Hepatocyte (in vitro differentiated cells): Measurements from ENCODE around the gene UTS2B. TPM values are rescaled to one million over a fixed set of nuclear protein-coding genes. Genes with fewer than 3 reads are reported as not detected.

ENCODE experiments used
- DNase-seq: peaks from one replicate; pipeline ENCODE4 v3.0.0-alpha.2; 2016; ENCODE audit warnings: low spot score
- H2AFZ ChIP-seq: fragments of 200-600 bp; sonication (generic); 2 replicates; pipeline ENCODE4 v1.6.0; 2016; ENCODE audit warnings: antibody characterized with exemption, mild to moderate bottlenecking
- H3K27ac ChIP-seq: fragments of 200-600 bp; sonication (generic); 2 replicates; pipeline ENCODE4 v1.5.1; 2016; ENCODE audit warnings: mild to moderate bottlenecking
- H3K27me3 ChIP-seq: fragments of 200-600 bp; sonication (generic); 2 replicates; pipeline ENCODE4 v1.6.1; 2016
- H3K36me3 ChIP-seq: fragments of 200-600 bp; sonication (generic); replicated peaks from 2 replicates; pipeline ENCODE4 v1.5.1; 2016; ENCODE audit warnings: low read depth; ENCODE audit not compliant: insufficient read depth
- H3K4me1 ChIP-seq: fragments of 200-600 bp; sonication (generic); 2 replicates; pipeline ENCODE4 v1.5.1; 2016; ENCODE audit warnings: mild to moderate bottlenecking, moderate library complexity; ENCODE audit not compliant: insufficient read depth
- H3K4me2 ChIP-seq: fragments of 200-600 bp; sonication (generic); 2 replicates; pipeline ENCODE4 v1.6.0; 2016
- H3K4me3 ChIP-seq: fragments of 200-600 bp; sonication (generic); 2 replicates; pipeline ENCODE4 v1.5.1; 2016; ENCODE audit warnings: mild to moderate bottlenecking
- H3K79me2 ChIP-seq: fragments of 200-600 bp; sonication (generic); 2 replicates; pipeline ENCODE4 v1.6.0; 2017; ENCODE audit warnings: mild to moderate bottlenecking
- H3K9me2 ChIP-seq: fragments of 200-600 bp; sonication (generic); replicated peaks from 2 replicates; pipeline ENCODE4 v1.6.0; 2017; ENCODE audit warnings: mild to moderate bottlenecking; ENCODE audit not compliant: insufficient read depth
- H3K9me3 ChIP-seq: fragments of 200-600 bp; sonication (generic); 2 replicates; pipeline ENCODE4 v1.5.1; 2016; ENCODE audit warnings: low read depth, mild to moderate bottlenecking
- H4K20me1 ChIP-seq: fragments of 200-600 bp; sonication (generic); 2 replicates; pipeline ENCODE4 v1.6.0; 2016; ENCODE audit warnings: mild to moderate bottlenecking; ENCODE audit not compliant: insufficient read depth, poor library complexity, severe bottlenecking
- CTCF ChIP-seq: fragments of 200-600 bp; sonication (generic); IDR thresholded peaks from 2 replicates; pipeline ENCODE4 v1.5.1; 2016; ENCODE audit warnings: antibody characterized with exemption, mild to moderate bottlenecking; ENCODE audit not compliant: poor library complexity
- EZH2 ChIP-seq: fragments of 200-600 bp; sonication (generic); IDR thresholded peaks from 2 replicates; pipeline ENCODE4 v1.6.1; 2016; ENCODE audit warnings: antibody characterized with exemption, mild to moderate bottlenecking, borderline replicate concordance
- EZH2phosphoT487 ChIP-seq: fragments of 200-600 bp; sonication (generic); IDR thresholded peaks from one replicate; pipeline ENCODE4 v1.6.1; 2018; ENCODE audit warnings: antibody characterized with exemption, mild to moderate bottlenecking, low read depth, moderate library complexity; ENCODE audit not compliant: unreplicated experiment, severe bottlenecking
- WGBS: methylation state at CpG from one replicate; pipeline ENCODE4 v1.1.6; 2016; ENCODE audit warnings: low lambda C conversion rate; ENCODE audit errors: missing lambda C conversion rate; 5-methylcytosine and 5-hydroxymethylcytosine counted together
- polyA plus RNA-seq: library from polyadenylated mRNA; unstranded; fragments of >200 nt; fragmentation: Nextera tagmentation; extraction: Ambion mirVana; gene quantifications from 2 replicates; pipeline ENCODE4 v1.2.1, GENCODE V29; 2016
- total RNA-seq: library from RNA; depleted of rRNA; stranded (reverse); fragments of >200 nt; gene quantifications from 2 replicates; pipeline ENCODE4 v1.2.3, GENCODE V29; 2014

Gene UTS2B
- total and polyA plus RNA-seq, 2 experiments from 2014 or later = 0.07 to 0.19 TPM

DNA sequence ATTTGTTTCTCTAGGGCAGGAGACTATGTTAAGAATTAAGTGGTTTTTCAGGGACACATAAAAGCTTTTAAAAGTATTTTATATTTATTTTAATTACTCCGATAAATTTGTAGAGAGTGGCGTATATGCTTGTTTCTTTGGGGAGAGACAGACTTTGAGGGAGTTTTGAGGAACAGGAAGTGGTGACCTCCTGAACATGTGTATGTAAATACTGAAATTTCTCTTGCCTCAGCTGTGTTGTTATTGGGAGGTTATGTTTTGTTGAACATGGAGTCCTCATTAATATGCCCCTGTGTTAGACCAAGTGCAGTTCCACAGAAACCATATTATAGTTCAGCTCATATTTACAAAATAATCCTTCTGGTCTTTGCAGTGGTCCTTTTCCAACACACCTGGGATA lies 41.8 kb upstream of the UTS2B start:
- TF ChIP-seq EZH2 (no peak), CTCF (no peak), EZH2phosphoT487 (no peak)
- Histone ChIP-seq H3K36me3 (no peaks in the 10 kb centered on the region), H2AFZ (no peak overlapping the region), H3K9me3 (no peaks in the 10 kb centered on the region), H3K27ac (no peak overlapping the region), H3K79me2 (no peaks in the 10 kb centered on the region), H3K4me2 (no peak overlapping the region), H3K4me3 (no peak overlapping the region), H4K20me1 (no peaks in the 10 kb centered on the region), H3K27me3 (no peaks in the 10 kb centered on the region), H3K9me2 (no peaks in the 10 kb centered on the region), H3K4me1 (no peaks in the 10 kb centered on the region)
- no peak for DNase-seq
- 86% methylated on average over 2 of the region's 2 CpGs for WGBS

GRCh38 chr3:191369616-191370010 lies 39.3 kb upstream of the UTS2B start:
- no peaks in the 10 kb centered on the region for H4K20me1 ChIP-seq
- 70% methylated on average over 2 of the region's 2 CpGs for WGBS
- H3K4me2 ChIP-seq = no peak overlapping the region
- H3K4me1 ChIP-seq = no peaks in the 10 kb centered on the region
- no peaks in the 10 kb centered on the region for H3K27me3 ChIP-seq
- H3K9me2 ChIP-seq = no peaks in the 10 kb centered on the region
- no peaks in the 10 kb centered on the region for H3K9me3 ChIP-seq
- no peak overlapping the region for H2AFZ ChIP-seq
- H3K79me2 ChIP-seq = no peaks in the 10 kb centered on the region
- no peaks in the 10 kb centered on the region for H3K36me3 ChIP-seq
- no peak for DNase-seq
- no peak overlapping the region for H3K27ac ChIP-seq
- H3K4me3 ChIP-seq = no peak overlapping the region
- TF ChIP-seq EZH2phosphoT487 (no peak), EZH2 (no peak), CTCF (no peak)

DNA sequence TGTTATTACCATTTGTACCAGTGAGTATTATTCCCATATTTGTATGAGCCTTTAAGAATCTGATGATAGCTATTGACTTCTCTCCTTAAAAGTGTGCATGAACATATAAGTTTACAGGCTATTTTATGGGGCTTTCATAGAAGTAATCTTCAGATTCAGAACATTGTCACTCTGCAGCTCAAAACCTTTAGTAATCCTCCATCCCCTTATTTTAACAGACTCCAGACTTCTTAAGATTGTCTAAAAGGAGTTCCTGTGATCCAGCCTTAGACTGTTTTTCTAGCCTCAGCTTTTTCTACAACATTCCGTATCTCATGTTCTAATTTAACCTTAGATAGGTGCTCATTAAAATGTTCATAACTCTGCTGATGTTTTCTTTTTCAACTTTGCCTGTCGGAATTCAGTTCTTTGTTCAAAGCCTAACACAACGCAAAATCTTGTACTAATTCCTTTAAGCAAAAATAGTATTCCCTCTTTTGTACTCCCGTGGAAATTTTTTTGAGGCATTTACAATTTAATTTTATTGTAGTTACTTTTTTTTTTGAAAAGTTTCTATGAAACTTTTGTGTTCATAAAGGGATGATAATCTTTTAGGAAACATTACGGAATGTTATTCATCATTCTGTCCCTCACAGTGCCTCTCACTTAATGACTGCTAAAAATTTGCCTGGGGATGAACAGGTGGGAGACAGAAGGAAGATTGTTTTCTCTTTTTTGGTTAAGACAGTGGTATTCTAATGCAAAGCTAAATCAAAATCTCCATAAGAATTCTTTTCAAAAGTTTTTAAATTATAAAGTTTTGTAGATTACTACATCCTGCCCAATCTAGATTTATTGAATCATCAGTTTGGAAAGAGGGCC lies 38.7 kb upstream of the UTS2B start:
- Histone ChIP-seq H3K36me3 (no peaks in the 10 kb centered on the region), H4K20me1 (no peaks in the 10 kb centered on the region), H3K4me3 (no peak overlapping the region), H3K9me2 (no peaks in the 10 kb centered on the region), H3K27me3 (no peaks in the 10 kb centered on the region), H2AFZ (no peak overlapping the region), H3K4me2 (no peak overlapping the region), H3K79me2 (no peaks in the 10 kb centered on the region), H3K27ac (no peak overlapping the region), H3K4me1 (no peaks in the 10 kb centered on the region), H3K9me3 (no peaks in the 10 kb centered on the region)
- WGBS = 81% methylated on average over 5 of the region's 5 CpGs
- no peak for TF ChIP-seq EZH2phosphoT487
- no peak for DNase-seq

GRCh38 chr3:191366675-191367074 lies 36.3 kb upstream of the UTS2B start:
- Histone ChIP-seq H3K27ac (no peak overlapping the region), H3K27me3 (no peaks in the 10 kb centered on the region), H3K79me2 (no peaks in the 10 kb centered on the region), H3K4me1 (no peaks in the 10 kb centered on the region), H3K9me3 (no peaks in the 10 kb centered on the region), H3K4me3 (no peak overlapping the region), H3K9me2 (no peaks in the 10 kb centered on the region), H2AFZ (no peak overlapping the region), H3K4me2 (no peak overlapping the region), H3K36me3 (no peaks in the 10 kb centered on the region), H4K20me1 (no peaks in the 10 kb centered on the region)
- WGBS = 84% methylated on average over 2 of the region's 2 CpGs
- TF ChIP-seq EZH2phosphoT487 (no peak), CTCF (no peak), EZH2 (no peak)
- DNase-seq = no peak
